ENCODE results near the gene RPS19BP1.
A peak's percentile ranks its signal among the peaks of the same experiment; 100 is the strongest.
"Not testable (repeated sequence)": the region's sequence is repeated elsewhere in the genome, so short reads cannot be mapped to it uniquely, and the experiment has no call there.

RPS19BP1 gene

GRCh38 chr22:39524089-39524752, 8.3 kb downstream of the RPS19BP1 start:
- Histone ChIP-seq H3K4me3 (ENCODE audit: insufficient read depth in 1 of 2, low read depth in 1 of 2, low read length in 2 of 2) (no peak overlapping the region), H3K27ac (ENCODE audit: low read length, poor library complexity, severe bottlenecking) (peak overlapping the region; percentile 36), H2BK15ac (ENCODE audit: low read depth, poor library complexity, severe bottlenecking) (no peak overlapping the region), H3K9ac (ENCODE audit: low read length) (peak overlapping the region; percentile 4), H3K4me1 (ENCODE audit: control insufficient read depth, insufficient read depth, low read depth, low read length) (peaks cover 43% of the 10 kb centered on the region), H4K91ac (ENCODE audit: low read length) (no peak overlapping the region), H2AK5ac (ENCODE audit: low read length, severe bottlenecking) (no peak overlapping the region), H3K9me3 (ENCODE audit: control insufficient read depth, low read length) (no peaks in the 10 kb centered on the region), H2BK5ac (ENCODE audit: low read depth, low read length, poor library complexity, severe bottlenecking) (no peak overlapping the region), H2BK120ac (ENCODE audit: low read depth, low read length) (no peak overlapping the region), H3K79me1 (replicated peaks; ENCODE audit: low read length, poor library complexity, severe bottlenecking) (peaks cover 6% of the 10 kb centered on the region), H3K18ac (ENCODE audit: low read depth in 1 of 2, low read length in 2 of 2) (peak overlapping the region in 1 of 2 experiments; percentile 13), H3K4me2 (ENCODE audit: low read length, poor library complexity, severe bottlenecking) (peak overlapping the region; percentile 40), H4K8ac (ENCODE audit: low read length) (no peak overlapping the region), H3K23ac (ENCODE audit: low read length in 2 of 2) (no peak overlapping the region), H3K36me3 (ENCODE audit: control insufficient read depth in 1 of 2, insufficient read depth in 2 of 2, low read depth in 1 of 2, low read length in 2 of 2) (peaks cover 57 to 60% of the 10 kb centered on the region in 2 experiments), H2AFZ (ENCODE audit: low read depth, low read length) (no peak overlapping the region), H2BK12ac (ENCODE audit: low read length in 2 of 2) (no peak overlapping the region), H3K4ac (ENCODE audit: low read depth in 1 of 2, low read length in 2 of 2) (no peak overlapping the region), H3K27me3 (ENCODE audit: control insufficient read depth in 1 of 2, insufficient read depth in 1 of 2, low read length in 2 of 2) (no peaks in the 10 kb centered on the region), H3K14ac (ENCODE audit: low read length in 2 of 2) (no peak overlapping the region)
- WGBS = 90% methylated on average over 13 of the region's 13 CpGs
- peak; percentile 22 for DNase-seq

GRCh38 chr22:39522567-39523300, 9.8 kb downstream of the RPS19BP1 start:
- H2AFZ ChIP-seq (ENCODE audit: low read depth, low read length) = no peak overlapping the region
- peaks cover 46% of the 10 kb centered on the region in 2 experiments for H3K36me3 ChIP-seq (ENCODE audit: control insufficient read depth in 1 of 2, insufficient read depth in 2 of 2, low read depth in 1 of 2, low read length in 2 of 2)
- peak overlapping the region in 1 of 2 experiments; percentile 6 for H3K23ac ChIP-seq (ENCODE audit: low read length in 2 of 2)
- H2AK5ac ChIP-seq (ENCODE audit: low read length, severe bottlenecking) = no peak overlapping the region
- no peak overlapping the region for H2BK15ac ChIP-seq (ENCODE audit: low read depth, poor library complexity, severe bottlenecking)
- H3K27ac ChIP-seq (ENCODE audit: low read length, poor library complexity, severe bottlenecking) = peak overlapping the region; percentile 9
- H3K4me3 ChIP-seq (ENCODE audit: insufficient read depth in 1 of 2, low read depth in 1 of 2, low read length in 2 of 2) = peak overlapping the region; percentile 49 to 97
- H4K91ac ChIP-seq (ENCODE audit: low read length) = no peak overlapping the region
- H2BK12ac ChIP-seq (ENCODE audit: low read length in 2 of 2) = no peak overlapping the region
- no peak overlapping the region for H2BK120ac ChIP-seq (ENCODE audit: low read depth, low read length)
- H3K79me1 ChIP-seq (replicated peaks; ENCODE audit: low read length, poor library complexity, severe bottlenecking) = peaks cover 6% of the 10 kb centered on the region
- H3K9me3 ChIP-seq (ENCODE audit: control insufficient read depth, low read length) = no peaks in the 10 kb centered on the region
- no peaks in the 10 kb centered on the region for H3K27me3 ChIP-seq (ENCODE audit: control insufficient read depth in 1 of 2, insufficient read depth in 1 of 2, low read length in 2 of 2)
- 60% methylated on average over 14 of the region's 14 CpGs for WGBS
- H3K14ac ChIP-seq (ENCODE audit: low read length in 2 of 2) = peak overlapping the region in 1 of 2 experiments; percentile 5
- peaks cover 36% of the 10 kb centered on the region for H3K4me1 ChIP-seq (ENCODE audit: control insufficient read depth, insufficient read depth, low read depth, low read length)
- no peak overlapping the region for H3K4ac ChIP-seq (ENCODE audit: low read depth in 1 of 2, low read length in 2 of 2)
- no peak overlapping the region for H3K18ac ChIP-seq (ENCODE audit: low read depth in 1 of 2, low read length in 2 of 2)
- H3K9ac ChIP-seq (ENCODE audit: low read length) = peak overlapping the region; percentile 100
- no peak overlapping the region for H2BK5ac ChIP-seq (ENCODE audit: low read depth, low read length, poor library complexity, severe bottlenecking)
- no peak overlapping the region for H4K8ac ChIP-seq (ENCODE audit: low read length)
- DNase-seq = peak; percentile 57
- peak overlapping the region; percentile 82 for H3K4me2 ChIP-seq (ENCODE audit: low read length, poor library complexity, severe bottlenecking)

- Histone ChIP-seq H3K27ac (ENCODE audit: low read length, poor library complexity, severe bottlenecking) (peak overlapping the region; percentile 31), H3K4me3 (ENCODE audit: insufficient read depth in 1 of 2, low read depth in 1 of 2, low read length in 2 of 2) (peak overlapping the region in 1 of 2 experiments; percentile 97), H3K4me1 (ENCODE audit: control insufficient read depth, insufficient read depth, low read depth, low read length) (peaks cover 30% of the 10 kb centered on the region), H3K79me1 (replicated peaks; ENCODE audit: low read length, poor library complexity, severe bottlenecking) (peaks cover 11% of the 10 kb centered on the region), H3K36me3 (ENCODE audit: control insufficient read depth in 1 of 2, insufficient read depth in 2 of 2, low read depth in 1 of 2, low read length in 2 of 2) (peaks cover 47 to 48% of the 10 kb centered on the region in 2 experiments), H3K9ac (ENCODE audit: low read length) (peak overlapping the region; percentile 100), H3K4me2 (ENCODE audit: low read length, poor library complexity, severe bottlenecking) (peak overlapping the region; percentile 82)
- H4K8ac ChIP-seq (ENCODE audit: low read length); H2BK5ac ChIP-seq (ENCODE audit: low read depth, low read length, poor library complexity, severe bottlenecking); H3K23ac ChIP-seq (ENCODE audit: low read length in 2 of 2); H4K91ac ChIP-seq (ENCODE audit: low read length); H2AK5ac ChIP-seq (ENCODE audit: low read length, severe bottlenecking); H2BK15ac ChIP-seq (ENCODE audit: low read depth, poor library complexity, severe bottlenecking); H3K4ac ChIP-seq (ENCODE audit: low read depth in 1 of 2, low read length in 2 of 2); H2BK120ac ChIP-seq (ENCODE audit: low read depth, low read length); DNase-seq; H2BK12ac ChIP-seq (ENCODE audit: low read length in 2 of 2); H2AFZ ChIP-seq (ENCODE audit: low read depth, low read length); H3K14ac ChIP-seq (ENCODE audit: low read length in 2 of 2); H3K9me3 ChIP-seq (ENCODE audit: control insufficient read depth, low read length); H3K18ac ChIP-seq (ENCODE audit: low read depth in 1 of 2, low read length in 2 of 2); H3K27me3 ChIP-seq (ENCODE audit: control insufficient read depth in 1 of 2, insufficient read depth in 1 of 2, low read length in 2 of 2): not testable (repeated sequence)
- WGBS = 58% methylated on average over 5 of the region's 5 CpGs
Observed at GRCh38 chr22:39522091-39522490, 10.5 kb downstream of the RPS19BP1 start.

Data from mesenchymal stem cell (in vitro differentiated cells and primary cell).